ENCODE data around the gene TRIM9.
A peak's percentile ranks its signal among the peaks of the same experiment; 100 is the strongest.

The TRIM9 gene

DNA sequence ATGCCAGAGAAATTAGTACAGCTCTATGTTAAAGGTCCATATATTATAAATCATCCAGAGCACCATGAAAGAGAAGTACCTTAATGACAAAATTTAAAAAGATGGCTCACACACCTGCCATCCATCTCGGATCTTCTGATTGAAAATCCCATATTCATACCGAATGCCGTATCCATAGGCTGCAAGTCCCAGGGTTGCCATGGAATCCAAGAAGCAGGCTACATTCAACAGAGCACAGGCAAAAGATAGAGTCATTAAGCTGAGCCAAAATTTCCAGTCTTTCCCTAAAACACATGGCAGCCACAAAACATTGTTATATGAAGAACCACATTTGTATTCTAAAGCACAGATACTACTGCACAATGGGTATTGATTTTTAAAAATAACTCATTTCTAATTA is 163.3 kb downstream of the TRIM9 start:
- DNase-seq = no peak

DNA sequence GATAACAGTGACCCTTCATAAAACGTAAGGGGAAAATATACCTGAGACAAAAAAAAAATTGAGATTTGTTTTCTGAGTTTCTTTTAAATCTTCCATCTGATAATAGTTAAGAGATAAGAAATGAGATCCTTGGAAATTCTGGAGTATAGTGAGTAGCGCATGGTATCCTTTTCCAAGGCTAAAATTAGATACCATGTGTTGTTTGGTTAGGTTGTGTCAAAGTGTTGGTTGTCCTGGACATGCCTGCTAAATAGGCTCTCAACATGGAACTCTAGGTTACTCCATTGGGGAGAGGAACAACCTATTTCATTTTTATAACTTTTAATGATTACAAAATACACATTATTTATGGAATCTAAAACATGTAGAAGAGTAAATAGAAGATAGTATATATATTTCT is 165.4 kb downstream of the TRIM9 start:
- DNase-seq = no peak

DNA sequence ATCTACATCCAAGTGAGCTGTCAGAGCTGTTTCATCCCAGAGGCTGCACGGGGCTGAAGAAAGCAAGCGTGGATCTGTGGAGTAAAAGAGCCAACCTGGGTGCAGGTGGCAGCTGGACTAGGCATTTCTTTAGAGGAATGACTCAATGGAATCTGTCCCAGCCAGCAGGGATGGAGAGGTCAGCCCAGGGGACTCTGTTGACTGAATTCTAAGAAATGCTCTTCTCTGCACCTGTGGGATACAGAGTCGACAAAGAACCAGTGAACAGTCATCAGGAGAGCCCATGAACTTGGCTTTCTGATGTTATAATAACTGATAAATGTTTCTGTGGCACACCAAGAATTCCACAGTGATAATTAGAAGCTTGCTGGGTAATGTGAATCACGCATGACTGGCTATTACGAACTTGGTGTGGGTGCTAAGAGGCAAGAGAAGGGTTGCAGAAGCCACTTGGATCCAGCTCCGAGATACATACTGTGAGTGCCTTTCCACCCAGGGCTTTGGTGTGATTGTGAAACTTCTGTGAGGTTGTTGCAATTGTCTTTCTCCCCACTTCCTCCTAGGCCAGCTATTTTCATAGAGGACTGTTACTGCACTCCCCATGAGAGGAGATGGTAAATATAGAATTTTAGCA is 166.8 kb downstream of the TRIM9 start:
- DNase-seq = peak; percentile 46

DNA sequence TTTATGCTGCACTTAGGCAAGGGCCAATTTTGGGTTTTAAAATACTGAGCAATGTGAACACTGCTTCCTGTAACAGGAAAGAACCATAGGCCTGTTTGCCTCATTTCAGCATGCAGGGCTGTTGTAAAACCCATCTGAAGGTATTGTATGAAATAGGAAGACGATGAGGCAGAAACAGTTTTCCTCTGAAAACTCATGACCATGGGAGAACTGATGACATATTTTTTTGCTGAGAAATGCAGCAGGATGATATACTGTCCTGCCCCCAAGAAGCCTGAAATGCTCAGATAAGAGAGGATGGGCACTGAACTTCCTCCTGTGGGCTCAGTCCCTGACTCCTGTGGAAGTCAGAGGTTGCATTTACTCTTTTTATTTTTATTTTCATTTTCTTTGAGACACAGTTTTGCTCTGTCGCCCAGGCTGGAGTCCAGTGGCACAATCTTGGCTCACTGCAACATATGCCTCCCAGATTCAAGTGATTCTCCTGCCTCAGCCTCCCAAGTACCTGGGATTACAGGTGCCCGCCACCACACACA is 168.0 kb downstream of the TRIM9 start:
- DNase-seq = peak; percentile 83

Measured in GDM1 (cell line).